K562 (cell line): ENCODE measurements around the gene BICD1. TPM values are rescaled to one million over a fixed set of nuclear protein-coding genes. Genes with fewer than 3 reads are reported as not detected.

Source experiments
- ATAC-seq: fragments of 200-7000 bp; cut with Tn5 transposase; 3 replicates; pipeline ENCODE4 v1.9.1; 2020; ENCODE audit warnings: moderate library complexity
- BruUV-seq: library from RNA; stranded (reverse); fragments of 400-500 nt; replicated peaks from 2 replicates; lab custom pipeline; 2021; lab: Mats Ljungman, UMichigan
- CTCF ChIA-PET: fragments of 300-600 bp; formaldehyde crosslinking; extraction: SDS; loops from one replicate; lab custom pipeline; 2021; ENCODE audit warnings: low intra/inter-chr PET ratio; lab: Yijun Ruan, JAX
- POLR2A ChIA-PET: fragments of 300-600, 350-650 bp; sonication (Branson Sonifier 250); formaldehyde crosslinking; extraction: SDS; loops from one replicate; lab custom pipeline; 2021; ENCODE audit warnings: antibody characterized with exemption, inconsistent platforms; lab: Yijun Ruan, JAX
- DNase-seq, 4 experiments: peaks; one replicate each; pipeline versions ENCODE4 v3.0.0 to v3.0.0-alpha.2; 2011 to 2018; ENCODE audit warnings: low spot score in 3 of 4, mixed read lengths in 3 of 4; ENCODE audit errors: extremely low read depth in 1 of 4
- FAIRE-seq: peaks from 2 replicates; lab custom pipeline; 2011; peaks lifted over from hg19 to GRCh38; lab: Jason Lieb, UNC
- H2AFZ ChIP-seq: 2 replicates; pipeline ENCODE4 v1.6.0; 2011; ENCODE audit warnings: low read depth, low read length, control low read depth, inconsistent platforms
- H3K27ac ChIP-seq: fragments of 200-600 bp; 3 replicates; pipeline ENCODE4 v1.8.0; 2011; ENCODE audit warnings: low read depth, mild to moderate bottlenecking, control low read depth, inconsistent platforms, low read length, moderate library complexity, mixed read lengths; ENCODE audit errors: extremely low read depth
- H3K27me3 ChIP-seq, 2 experiments: fragments of 300-600 bp in 1 of 2; 2 replicates in 1 of 2; 3 replicates in 1 of 2; pipeline versions ENCODE4 v1.6.0 to v1.8.0; 2011; ENCODE audit warnings: inconsistent platforms in 2 of 2, low read length in 2 of 2, mild to moderate bottlenecking in 1 of 2, mixed read lengths in 1 of 2, moderate library complexity in 1 of 2; ENCODE audit not compliant: control insufficient read depth in 2 of 2, insufficient read depth in 2 of 2
- H3K36me3 ChIP-seq: fragments of 300-600 bp; 3 replicates; pipeline ENCODE4 v1.8.0; 2011; ENCODE audit warnings: mild to moderate bottlenecking, low read length, inconsistent platforms; ENCODE audit not compliant: control insufficient read depth, insufficient read depth
- H3K4me1 ChIP-seq, 2 experiments: fragments of 200-600 bp in 1 of 2; replicated peaks in 1 of 2; 2 replicates in 1 of 2; 3 replicates in 1 of 2; pipeline versions ENCODE4 v1.5.1 to v1.8.0; 2011; ENCODE audit warnings: inconsistent platforms in 2 of 2, low read length in 2 of 2, mild to moderate bottlenecking in 1 of 2, mixed read lengths in 1 of 2, moderate library complexity in 1 of 2; ENCODE audit not compliant: control insufficient read depth in 2 of 2, insufficient read depth in 2 of 2
- H3K4me2 ChIP-seq: 2 replicates; pipeline ENCODE4 v1.6.1; 2011; ENCODE audit warnings: low read length, control low read depth, inconsistent platforms, mixed read lengths; ENCODE audit not compliant: insufficient read depth
- H3K4me3 ChIP-seq: fragments of 200-600 bp; sonication (generic), shearing (Covaris generic); 2 replicates; pipeline ENCODE4 v1.5.1; 2016; ENCODE audit warnings: control low read depth, inconsistent platforms
- H3K79me2 ChIP-seq: fragments of 200-600 bp; 3 replicates; pipeline ENCODE4 v1.8.0; 2011; ENCODE audit warnings: low read length, inconsistent platforms; ENCODE audit not compliant: control insufficient read depth, insufficient read depth
- H3K9ac ChIP-seq, 2 experiments: 2 replicates each; pipeline versions ENCODE4 v1.6.0 to v1.6.1; 2011; ENCODE audit warnings: low read depth in 2 of 2, low read length in 2 of 2, control low read depth in 1 of 2, inconsistent platforms in 1 of 2, mild to moderate bottlenecking in 1 of 2, mixed read lengths in 1 of 2; ENCODE audit not compliant: insufficient read depth in 1 of 2
- H3K9me1 ChIP-seq: one replicate; pipeline ENCODE4 v1.6.0; 2011; ENCODE audit warnings: inconsistent platforms, mild to moderate bottlenecking, low read length, moderate library complexity; ENCODE audit not compliant: control insufficient read depth, insufficient read depth
- H3K9me3 ChIP-seq: replicated peaks from 2 replicates; pipeline ENCODE4 v1.5.1; 2011; ENCODE audit warnings: low read depth, low read length, inconsistent platforms; ENCODE audit not compliant: control insufficient read depth, insufficient read depth
- H4K20me1 ChIP-seq: replicated peaks from 2 replicates; pipeline ENCODE4 v1.6.1; 2011; ENCODE audit warnings: low read length, inconsistent platforms, mixed read lengths; ENCODE audit not compliant: control insufficient read depth, insufficient read depth
- DEAF1 ChIP-seq: fragments of 450-650 bp; formaldehyde crosslinking; IDR thresholded peaks from 2 replicates; pipeline ENCODE4 v1.4.0; 2020; ENCODE audit warnings: mild to moderate bottlenecking, moderate library complexity
- FOXK1 ChIP-seq: sonication (generic); formaldehyde crosslinking; IDR thresholded peaks from 2 replicates; pipeline ENCODE4 v1.8.0; 2022; ENCODE audit warnings: missing genetic modification reagents, mild to moderate bottlenecking, borderline replicate concordance
- KHSRP ChIP-seq: fragments of 450-650 bp; IDR thresholded peaks from 2 replicates; pipeline ENCODE4 v1.6.1; 2017
- REST ChIP-seq, 2 experiments: fragments of 450-650 bp; formaldehyde crosslinking in 1 of 2; IDR thresholded peaks; 2 replicates each; pipeline versions ENCODE4 v1.4.0 to v1.6.1; 2014 to 2020; ENCODE audit warnings: mild to moderate bottlenecking in 2 of 2, borderline replicate concordance in 1 of 2, low read depth in 1 of 2
- WGBS: fragments of 100-300 bp; shearing (Covaris generic); methylation state at CpG from one replicate; pipeline ENCODE4 v1.1.6; 2016; ENCODE audit warnings: low coverage, mixed read lengths; ENCODE audit not compliant: insufficient coverage; ENCODE audit errors: missing lambda C conversion rate; 5-methylcytosine and 5-hydroxymethylcytosine counted together
- in situ Hi-C: fragments of 300-500 bp; cut with MboI; formaldehyde crosslinking; loops from 4 replicates; pipeline ENCODE4 v1.15.0; 2018; ENCODE audit warnings: inconsistent platforms, mixed read lengths
- intact Hi-C: fragments of 100-400 bp; cut with micrococcal nuclease; formaldehyde crosslinking; loops from 2 replicates; pipeline ENCODE4 v1.14.2; 2022
- polyA plus RNA-seq, 8 experiments: library from polyadenylated mRNA; depleted of rRNA in 4 of 8; stranded (reverse) in 5 of 8; unstranded in 3 of 8; fragments of >200 nt; fragmentation: Nextera tagmentation in 2 of 8; fragmentation: Illumina TruSeq in 1 of 8; extraction: Ambion mirVana in 2 of 8; extraction: Trizol in 1 of 8; gene quantifications; 2 replicates each; pipeline versions ENCODE4 v1.2.1 to v1.2.3, GENCODE V29; 2011 to 2014; ENCODE audit warnings: inconsistent platforms in 1 of 8, missing spikeins in 1 of 8
- total RNA-seq, 7 experiments: library from RNA; depleted of rRNA in 6 of 7; stranded (reverse); fragments of >200 nt in 6 of 7; fragmentation: Illumina TruSeq in 2 of 7; extraction: Trizol in 2 of 7; gene quantifications; 2 replicates each; pipeline versions ENCODE4 v1.2.1 to v1.2.3, GENCODE V29; 2011 to 2021; ENCODE audit warnings: low replicate concordance in 1 of 7

BICD1 gene
- total and polyA plus RNA-seq, 9 of the 15 experiments (the other 6 are each of a cell fraction or from before 2014, with no cell fraction given): 3.5 to 21.1 (median 12.5) TPM

- intact Hi-C loops (no loop called here), in situ Hi-C loops (no loop called here)
- POLR2A ChIA-PET: interaction anchor here (0.5 kb wide), 1 partner anchor 738 kb away, joined by 3 read pairs; no protein-coding TSS in a partner anchor
- H2AFZ ChIP-seq: no peak overlapping the region
- TF ChIP-seq FOXK1 (CRISPR knock-in tag) (no peak), KHSRP (no peak), REST (IDR thresholded peaks at IDR 0.05; ENCODE audit: borderline replicate concordance) (no peak), REST (CRISPR knock-in tag; IDR thresholded peaks at IDR 0.05; ENCODE audit: low read depth) (no peak), DEAF1 (CRISPR knock-in tag) (no peak)
- H3K9me1 ChIP-seq: no peaks in the 10 kb centered on the region
- FAIRE-seq (no peak), DNase-seq (no peak), ATAC-seq (no peak)
- H3K9ac ChIP-seq: no peak overlapping the region
- H4K20me1 ChIP-seq: no peaks in the 10 kb centered on the region
- H3K4me2 ChIP-seq: no peak overlapping the region
- no peaks in the 10 kb centered on the region for H3K36me3 ChIP-seq
- CTCF ChIA-PET: interaction anchor here (0.6 kb wide), 1 partner anchor 9 kb away, joined by 3 read pairs; no protein-coding TSS in a partner anchor
- no peaks in the 10 kb centered on the region for H3K9me3 ChIP-seq
- H3K4me3 ChIP-seq: no peak overlapping the region
- H3K4me1 ChIP-seq: no peaks in the 10 kb centered on the region
- WGBS: 0% methylated on average over 2 of the region's 2 CpGs
- no peaks in the 10 kb centered on the region for H3K27me3 ChIP-seq
- no peak overlapping the region for H3K27ac ChIP-seq
- no TSS peak for BruUV-seq
- no peaks in the 10 kb centered on the region for H3K79me2 ChIP-seq
Observed at GRCh38 chr12:32249777-32250176, 143.1 kb downstream of the BICD1 start.
